ENCODE results near the gene SH3GL2.

GRCh38 chr9:17631396-17631795 lies 52.5 kb downstream of the SH3GL2 start:
- TF ChIP-seq, protein P1, sequence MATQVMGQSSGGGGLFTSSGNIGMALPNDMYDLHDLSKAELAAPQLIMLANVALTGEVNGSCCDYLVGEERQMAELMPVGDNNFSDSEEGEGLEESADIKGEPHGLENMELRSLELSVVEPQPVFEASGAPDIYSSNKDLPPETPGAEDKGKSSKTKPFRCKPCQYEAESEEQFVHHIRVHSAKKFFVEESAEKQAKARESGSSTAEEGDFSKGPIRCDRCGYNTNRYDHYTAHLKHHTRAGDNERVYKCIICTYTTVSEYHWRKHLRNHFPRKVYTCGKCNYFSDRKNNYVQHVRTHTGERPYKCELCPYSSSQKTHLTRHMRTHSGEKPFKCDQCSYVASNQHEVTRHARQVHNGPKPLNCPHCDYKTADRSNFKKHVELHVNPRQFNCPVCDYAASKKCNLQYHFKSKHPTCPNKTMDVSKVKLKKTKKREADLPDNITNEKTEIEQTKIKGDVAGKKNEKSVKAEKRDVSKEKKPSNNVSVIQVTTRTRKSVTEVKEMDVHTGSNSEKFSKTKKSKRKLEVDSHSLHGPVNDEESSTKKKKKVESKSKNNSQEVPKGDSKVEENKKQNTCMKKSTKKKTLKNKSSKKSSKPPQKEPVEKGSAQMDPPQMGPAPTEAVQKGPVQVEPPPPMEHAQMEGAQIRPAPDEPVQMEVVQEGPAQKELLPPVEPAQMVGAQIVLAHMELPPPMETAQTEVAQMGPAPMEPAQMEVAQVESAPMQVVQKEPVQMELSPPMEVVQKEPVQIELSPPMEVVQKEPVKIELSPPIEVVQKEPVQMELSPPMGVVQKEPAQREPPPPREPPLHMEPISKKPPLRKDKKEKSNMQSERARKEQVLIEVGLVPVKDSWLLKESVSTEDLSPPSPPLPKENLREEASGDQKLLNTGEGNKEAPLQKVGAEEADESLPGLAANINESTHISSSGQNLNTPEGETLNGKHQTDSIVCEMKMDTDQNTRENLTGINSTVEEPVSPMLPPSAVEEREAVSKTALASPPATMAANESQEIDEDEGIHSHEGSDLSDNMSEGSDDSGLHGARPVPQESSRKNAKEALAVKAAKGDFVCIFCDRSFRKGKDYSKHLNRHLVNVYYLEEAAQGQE (IDR thresholded peaks at IDR 0.05; ENCODE audit: low read depth) = no peak
- no peak for TF ChIP-seq CREB1 (IDR thresholded peaks at IDR 0.05; ENCODE audit: low read depth)
- no peak for TF ChIP-seq TAF1 (IDR thresholded peaks at IDR 0.05; ENCODE audit: low read depth)
- TF ChIP-seq, protein P2, sequence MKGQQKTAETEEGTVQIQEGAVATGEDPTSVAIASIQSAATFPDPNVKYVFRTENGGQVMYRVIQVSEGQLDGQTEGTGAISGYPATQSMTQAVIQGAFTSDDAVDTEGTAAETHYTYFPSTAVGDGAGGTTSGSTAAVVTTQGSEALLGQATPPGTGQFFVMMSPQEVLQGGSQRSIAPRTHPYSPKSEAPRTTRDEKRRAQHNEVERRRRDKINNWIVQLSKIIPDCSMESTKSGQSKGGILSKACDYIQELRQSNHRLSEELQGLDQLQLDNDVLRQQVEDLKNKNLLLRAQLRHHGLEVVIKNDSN (IDR thresholded peaks at IDR 0.05) = no peak
- no peak for TF ChIP-seq RAD21 (IDR thresholded peaks at IDR 0.05; ENCODE audit: low read depth)
- no peak for TF ChIP-seq TEAD4 (IDR thresholded peaks at IDR 0.05)
- TF ChIP-seq FOXM1 (IDR thresholded peaks at IDR 0.05; ENCODE audit: borderline replicate concordance, low read depth) = no peak
- TF ChIP-seq YY1 (IDR thresholded peaks at IDR 0.05; ENCODE audit: low read depth) = no peak
- no peak for TF ChIP-seq EGR1 (IDR thresholded peaks at IDR 0.05)
- no peak for TF ChIP-seq EP300 (IDR thresholded peaks at IDR 0.05; ENCODE audit: borderline replicate concordance)
- no peak for TF ChIP-seq ZBTB7A (IDR thresholded peaks at IDR 0.05; ENCODE audit: low read depth)
